Measurements from ENCODE around the gene GIMAP2.

GIMAP2 gene

DNA sequence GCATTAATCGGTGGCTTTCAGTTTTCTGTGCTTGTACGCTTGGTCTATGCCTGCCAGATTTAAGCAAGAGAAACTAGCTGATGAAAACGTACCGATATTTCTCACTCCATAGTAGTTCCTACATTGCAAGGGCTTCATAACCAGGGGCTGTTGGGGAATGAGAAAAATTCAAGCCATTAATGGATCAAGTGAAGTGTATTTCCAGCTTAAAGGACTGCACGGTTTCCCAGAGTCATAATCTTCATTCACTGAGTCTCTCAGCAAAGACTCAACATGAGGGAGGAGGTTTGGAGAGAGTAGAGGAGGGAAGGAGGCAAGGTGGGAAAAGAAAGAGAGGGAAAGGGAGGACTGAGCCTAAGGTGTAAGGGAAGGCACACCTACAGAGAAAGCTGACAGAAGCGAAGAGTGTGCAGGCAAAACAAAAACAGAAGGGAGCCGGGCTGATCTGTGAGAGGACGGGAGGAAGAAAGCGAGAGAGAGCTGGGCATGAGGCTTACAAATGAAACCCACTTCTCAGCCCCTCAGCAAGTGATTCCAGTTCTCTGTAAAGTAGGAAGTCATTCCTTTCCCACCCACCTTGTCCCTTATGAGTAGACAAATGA lies 625 bp downstream of the GIMAP2 start:
- TF ChIP-seq CREB1 (IDR thresholded peaks at IDR 0.05; ENCODE audit: low read depth) (no peak), NFIC (IDR thresholded peaks at IDR 0.05) (no peak), EP300 (IDR thresholded peaks at IDR 0.05; ENCODE audit: borderline replicate concordance) (no peak)

DNA sequence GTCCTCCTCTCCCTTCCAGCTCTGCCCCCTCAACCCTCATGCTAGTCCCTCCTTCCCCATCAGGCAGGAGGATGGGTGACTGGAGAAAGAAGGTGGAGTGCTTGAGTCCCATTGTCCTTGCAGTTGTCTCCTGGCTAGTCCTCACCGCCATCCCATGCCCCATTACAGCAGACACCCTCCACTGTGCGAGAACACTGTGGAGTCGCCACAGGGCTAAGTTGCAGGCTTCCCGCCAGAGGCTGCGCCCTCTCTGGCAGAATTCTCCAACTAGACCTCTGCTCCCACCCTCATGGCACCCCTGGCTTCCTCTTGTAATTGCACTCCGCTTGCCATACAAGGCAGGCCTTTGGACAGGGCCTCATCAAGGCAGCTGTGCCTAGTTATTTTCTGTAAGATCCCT lies 3.1 kb downstream of the GIMAP2 start:
- TF ChIP-seq EP300 (IDR thresholded peaks at IDR 0.05; ENCODE audit: borderline replicate concordance): no peak
- TF ChIP-seq, protein P1, sequence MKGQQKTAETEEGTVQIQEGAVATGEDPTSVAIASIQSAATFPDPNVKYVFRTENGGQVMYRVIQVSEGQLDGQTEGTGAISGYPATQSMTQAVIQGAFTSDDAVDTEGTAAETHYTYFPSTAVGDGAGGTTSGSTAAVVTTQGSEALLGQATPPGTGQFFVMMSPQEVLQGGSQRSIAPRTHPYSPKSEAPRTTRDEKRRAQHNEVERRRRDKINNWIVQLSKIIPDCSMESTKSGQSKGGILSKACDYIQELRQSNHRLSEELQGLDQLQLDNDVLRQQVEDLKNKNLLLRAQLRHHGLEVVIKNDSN (IDR thresholded peaks at IDR 0.05): no peak
- TF ChIP-seq CEBPB (IDR thresholded peaks at IDR 0.05): no peak
- no peak for TF ChIP-seq TAF1 (IDR thresholded peaks at IDR 0.05; ENCODE audit: low read depth)
- no peak for TF ChIP-seq CREB1 (IDR thresholded peaks at IDR 0.05; ENCODE audit: low read depth)
- TF ChIP-seq TCF12 (IDR thresholded peaks at IDR 0.05; ENCODE audit: low read depth): no peak
- no peak for TF ChIP-seq YY1 (IDR thresholded peaks at IDR 0.05; ENCODE audit: low read depth)
- TF ChIP-seq, protein P2, sequence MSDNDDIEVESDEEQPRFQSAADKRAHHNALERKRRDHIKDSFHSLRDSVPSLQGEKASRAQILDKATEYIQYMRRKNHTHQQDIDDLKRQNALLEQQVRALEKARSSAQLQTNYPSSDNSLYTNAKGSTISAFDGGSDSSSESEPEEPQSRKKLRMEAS (IDR thresholded peaks at IDR 0.05): no peak
- TF ChIP-seq NFIC (IDR thresholded peaks at IDR 0.05): no peak
- no peak for TF ChIP-seq RAD21 (IDR thresholded peaks at IDR 0.05; ENCODE audit: low read depth)
- TF ChIP-seq, protein P3, sequence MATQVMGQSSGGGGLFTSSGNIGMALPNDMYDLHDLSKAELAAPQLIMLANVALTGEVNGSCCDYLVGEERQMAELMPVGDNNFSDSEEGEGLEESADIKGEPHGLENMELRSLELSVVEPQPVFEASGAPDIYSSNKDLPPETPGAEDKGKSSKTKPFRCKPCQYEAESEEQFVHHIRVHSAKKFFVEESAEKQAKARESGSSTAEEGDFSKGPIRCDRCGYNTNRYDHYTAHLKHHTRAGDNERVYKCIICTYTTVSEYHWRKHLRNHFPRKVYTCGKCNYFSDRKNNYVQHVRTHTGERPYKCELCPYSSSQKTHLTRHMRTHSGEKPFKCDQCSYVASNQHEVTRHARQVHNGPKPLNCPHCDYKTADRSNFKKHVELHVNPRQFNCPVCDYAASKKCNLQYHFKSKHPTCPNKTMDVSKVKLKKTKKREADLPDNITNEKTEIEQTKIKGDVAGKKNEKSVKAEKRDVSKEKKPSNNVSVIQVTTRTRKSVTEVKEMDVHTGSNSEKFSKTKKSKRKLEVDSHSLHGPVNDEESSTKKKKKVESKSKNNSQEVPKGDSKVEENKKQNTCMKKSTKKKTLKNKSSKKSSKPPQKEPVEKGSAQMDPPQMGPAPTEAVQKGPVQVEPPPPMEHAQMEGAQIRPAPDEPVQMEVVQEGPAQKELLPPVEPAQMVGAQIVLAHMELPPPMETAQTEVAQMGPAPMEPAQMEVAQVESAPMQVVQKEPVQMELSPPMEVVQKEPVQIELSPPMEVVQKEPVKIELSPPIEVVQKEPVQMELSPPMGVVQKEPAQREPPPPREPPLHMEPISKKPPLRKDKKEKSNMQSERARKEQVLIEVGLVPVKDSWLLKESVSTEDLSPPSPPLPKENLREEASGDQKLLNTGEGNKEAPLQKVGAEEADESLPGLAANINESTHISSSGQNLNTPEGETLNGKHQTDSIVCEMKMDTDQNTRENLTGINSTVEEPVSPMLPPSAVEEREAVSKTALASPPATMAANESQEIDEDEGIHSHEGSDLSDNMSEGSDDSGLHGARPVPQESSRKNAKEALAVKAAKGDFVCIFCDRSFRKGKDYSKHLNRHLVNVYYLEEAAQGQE (IDR thresholded peaks at IDR 0.05; ENCODE audit: low read depth): no peak
- TF ChIP-seq FOXM1 (IDR thresholded peaks at IDR 0.05; ENCODE audit: borderline replicate concordance, low read depth): no peak
- TF ChIP-seq TEAD4 (IDR thresholded peaks at IDR 0.05): no peak
- TF ChIP-seq EGR1 (IDR thresholded peaks at IDR 0.05): no peak
- TF ChIP-seq ZBTB7A (IDR thresholded peaks at IDR 0.05; ENCODE audit: low read depth): no peak

DNA sequence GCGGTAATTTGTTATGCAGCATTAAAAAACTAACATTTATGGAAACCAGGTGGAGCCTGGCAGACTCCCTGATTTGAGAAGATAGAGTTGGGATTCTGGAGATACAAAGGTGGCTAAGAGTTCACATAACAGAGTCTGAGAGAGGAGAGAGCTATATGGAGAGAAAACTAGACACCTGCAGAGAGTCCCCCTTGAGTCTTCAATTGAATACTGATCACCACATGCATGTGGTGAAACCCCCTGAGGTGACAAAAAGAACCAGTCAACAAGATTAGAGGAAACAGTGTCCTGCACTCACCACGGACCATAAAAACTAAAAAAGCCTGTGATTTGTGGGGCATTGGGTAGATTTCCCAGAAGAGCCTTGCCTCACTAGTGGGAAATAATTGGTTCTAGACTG lies 10.1 kb downstream of the GIMAP2 start:
- TF ChIP-seq RAD21 (IDR thresholded peaks at IDR 0.05; ENCODE audit: low read depth) (no peak), NFIC (IDR thresholded peaks at IDR 0.05) (no peak), TCF12 (IDR thresholded peaks at IDR 0.05; ENCODE audit: low read depth) (no peak)

DNA sequence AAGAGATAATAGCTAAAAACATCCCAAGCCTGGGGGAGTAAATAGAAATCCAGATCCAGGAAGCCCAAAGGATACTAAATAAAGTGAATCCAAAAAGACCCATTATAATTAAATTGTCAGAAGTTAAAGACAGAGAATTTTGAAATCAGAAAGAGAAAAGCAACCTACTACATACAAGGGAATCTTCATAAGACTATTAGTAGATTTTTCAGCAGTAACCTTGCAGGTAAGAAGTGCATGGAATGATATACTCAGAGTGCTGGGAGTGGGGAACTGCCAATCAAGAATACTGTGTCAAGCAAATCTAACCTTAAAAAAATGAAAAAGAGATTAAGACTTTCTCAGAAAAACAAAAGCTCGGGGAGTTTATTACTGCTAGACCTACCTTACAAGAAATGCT lies 17.7 kb downstream of the GIMAP2 start:
- TF ChIP-seq FOXM1 (IDR thresholded peaks at IDR 0.05; ENCODE audit: borderline replicate concordance, low read depth) (no peak), NFIC (IDR thresholded peaks at IDR 0.05) (no peak), TCF12 (IDR thresholded peaks at IDR 0.05; ENCODE audit: low read depth) (no peak), RAD21 (IDR thresholded peaks at IDR 0.05; ENCODE audit: low read depth) (no peak), CEBPB (IDR thresholded peaks at IDR 0.05) (no peak), ZBTB7A (IDR thresholded peaks at IDR 0.05; ENCODE audit: low read depth) (no peak), CREB1 (IDR thresholded peaks at IDR 0.05; ENCODE audit: low read depth) (no peak), EP300 (IDR thresholded peaks at IDR 0.05; ENCODE audit: borderline replicate concordance) (no peak), TAF1 (IDR thresholded peaks at IDR 0.05; ENCODE audit: low read depth) (no peak), TEAD4 (IDR thresholded peaks at IDR 0.05) (no peak), YY1 (IDR thresholded peaks at IDR 0.05; ENCODE audit: low read depth) (no peak), EGR1 (IDR thresholded peaks at IDR 0.05) (no peak)
- TF ChIP-seq, protein P1 (IDR thresholded peaks at IDR 0.05): no peak
- TF ChIP-seq, protein P3 (IDR thresholded peaks at IDR 0.05; ENCODE audit: low read depth): no peak
- TF ChIP-seq, protein P2 (IDR thresholded peaks at IDR 0.05): no peak

DNA sequence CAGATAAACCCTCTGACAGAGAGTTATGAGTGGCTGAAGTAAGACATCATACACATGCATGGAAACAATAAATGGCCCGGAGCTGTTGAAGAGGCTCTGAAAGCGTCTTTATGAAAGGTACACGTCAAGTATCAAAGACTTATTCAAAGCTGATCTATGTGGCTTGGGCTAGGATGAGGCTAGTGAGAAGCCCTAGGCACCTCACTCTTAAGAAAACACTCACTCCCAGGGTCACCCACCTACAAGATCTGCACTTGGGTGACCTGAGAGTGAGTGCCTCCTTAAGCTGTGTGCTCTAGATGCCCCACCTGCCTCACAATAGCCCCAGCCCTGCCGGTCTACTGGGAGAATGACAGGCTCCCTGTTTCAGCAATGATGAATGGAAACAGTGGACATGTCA lies 29.8 kb downstream of the GIMAP2 start:
- TF ChIP-seq YY1 (IDR thresholded peaks at IDR 0.05; ENCODE audit: low read depth): no peak
- no peak for TF ChIP-seq RAD21 (IDR thresholded peaks at IDR 0.05; ENCODE audit: low read depth)
- TF ChIP-seq CEBPB (IDR thresholded peaks at IDR 0.05): no peak
- no peak for TF ChIP-seq CREB1 (IDR thresholded peaks at IDR 0.05; ENCODE audit: low read depth)
- TF ChIP-seq, protein P3 (IDR thresholded peaks at IDR 0.05; ENCODE audit: low read depth): no peak
- no peak for TF ChIP-seq TCF12 (IDR thresholded peaks at IDR 0.05; ENCODE audit: low read depth)
- TF ChIP-seq, protein P1 (IDR thresholded peaks at IDR 0.05): no peak
- TF ChIP-seq, protein P2 (IDR thresholded peaks at IDR 0.05): no peak
- TF ChIP-seq NFIC (IDR thresholded peaks at IDR 0.05): no peak
- TF ChIP-seq EP300 (IDR thresholded peaks at IDR 0.05; ENCODE audit: borderline replicate concordance): no peak
- TF ChIP-seq FOXM1 (IDR thresholded peaks at IDR 0.05; ENCODE audit: borderline replicate concordance, low read depth): no peak
- TF ChIP-seq TEAD4 (IDR thresholded peaks at IDR 0.05): no peak
- TF ChIP-seq ZBTB7A (IDR thresholded peaks at IDR 0.05; ENCODE audit: low read depth): no peak
